Stimulated activated naive CD8-positive, alpha-beta T cell treated with anti-CD3 and anti-CD28 coated beads, Interleukin-15, amount 100 ng/mL, for 72 hours (primary cell): Measurements from ENCODE around the gene SNAP47.

Source experiments
- ATAC-seq: fragments of 150-1000 bp; cut with Tn5 transposase; 2 replicates; pipeline ENCODE4 v1.10.0; 2021; ENCODE audit warnings: mild to moderate bottlenecking, moderate library complexity
- DNase-seq, 2 donors: peaks; one replicate each; pipeline ENCODE4 v3.0.0; 2021 to 2022
- H3K27ac Mint-ChIP-seq, 2 donors: one replicate each; pipeline ENCODE4 v1.8.0; 2022; ENCODE audit warnings: mild to moderate bottlenecking in 2 of 2, mixed read lengths in 2 of 2, moderate library complexity in 2 of 2
- H3K27me3 Mint-ChIP-seq: one replicate; pipeline ENCODE4 v1.8.0; 2022; ENCODE audit warnings: mixed read lengths
- H3K4me1 Mint-ChIP-seq: one replicate; pipeline ENCODE4 v1.8.0; 2022; ENCODE audit warnings: mild to moderate bottlenecking, mixed read lengths
- H3K4me3 Mint-ChIP-seq, 2 donors: one replicate each; pipeline ENCODE4 v1.8.0; 2022; ENCODE audit warnings: mild to moderate bottlenecking in 2 of 2, mixed read lengths in 2 of 2, moderate library complexity in 1 of 2
- H3K9me3 Mint-ChIP-seq, 2 donors: one replicate each; pipeline ENCODE4 v1.8.0; 2022; ENCODE audit warnings: mixed read lengths in 2 of 2

The SNAP47 gene

GRCh38 chr1:227790868-227791267 is 55.6 kb downstream of the SNAP47 start:
- no peaks in the 10 kb centered on the region for H3K9me3 Mint-ChIP-seq
- ATAC-seq: no peak
- peaks cover 16% of the 10 kb centered on the region for H3K27me3 Mint-ChIP-seq
- no peak overlapping the region for H3K4me3 Mint-ChIP-seq
- H3K27ac Mint-ChIP-seq: no peak overlapping the region
- no peak for DNase-seq
- peaks cover 31% of the 10 kb centered on the region for H3K4me1 Mint-ChIP-seq

- peaks cover 9% of the 10 kb centered on the region for H3K27me3 Mint-ChIP-seq
- H3K4me1 Mint-ChIP-seq: peaks cover 24% of the 10 kb centered on the region
- H3K27ac Mint-ChIP-seq: no peak overlapping the region
- no peak for ATAC-seq
- DNase-seq: no peak
- no peaks in the 10 kb centered on the region for H3K9me3 Mint-ChIP-seq
- H3K4me3 Mint-ChIP-seq: no peak overlapping the region
Measured at GRCh38 chr1:227791425-227792143, 56.3 kb downstream of the SNAP47 start.

- DNase-seq (no peak), ATAC-seq (no peak)
- peaks cover under 1% of the 10 kb centered on the region for H3K27me3 Mint-ChIP-seq
- H3K27ac Mint-ChIP-seq: no peak overlapping the region
- H3K4me1 Mint-ChIP-seq: peaks cover 15% of the 10 kb centered on the region
- H3K4me3 Mint-ChIP-seq: no peak overlapping the region
- no peaks in the 10 kb centered on the region for H3K9me3 Mint-ChIP-seq
Measured at GRCh38 chr1:227792216-227793078, 57.2 kb downstream of the SNAP47 start.

GRCh38 chr1:227793079-227793947 is 58.1 kb downstream of the SNAP47 start:
- Mint-ChIP-seq H3K9me3 (no peaks in the 10 kb centered on the region), H3K4me1 (peaks cover 12% of the 10 kb centered on the region), H3K4me3 (no peak overlapping the region), H3K27me3 (no peaks in the 10 kb centered on the region), H3K27ac (no peak overlapping the region)
- no peak for ATAC-seq
- DNase-seq: no peak

GRCh38 chr1:227793948-227794816 is 58.9 kb downstream of the SNAP47 start:
- Mint-ChIP-seq H3K9me3 (no peaks in the 10 kb centered on the region), H3K27ac (no peak overlapping the region), H3K27me3 (no peaks in the 10 kb centered on the region), H3K4me1 (peaks cover 4% of the 10 kb centered on the region), H3K4me3 (no peak overlapping the region)
- ATAC-seq: peak; percentile 18
- DNase-seq: no peak

GRCh38 chr1:227794817-227795192 is 59.6 kb downstream of the SNAP47 start:
- no peak overlapping the region for H3K27ac Mint-ChIP-seq
- DNase-seq (no peak), ATAC-seq (peak; percentile 8)
- no peaks in the 10 kb centered on the region for H3K27me3 Mint-ChIP-seq
- no peaks in the 10 kb centered on the region for H3K4me1 Mint-ChIP-seq
- H3K4me3 Mint-ChIP-seq: no peak overlapping the region
- no peaks in the 10 kb centered on the region for H3K9me3 Mint-ChIP-seq

- H3K27me3 Mint-ChIP-seq: no peaks in the 10 kb centered on the region
- no peaks in the 10 kb centered on the region for H3K9me3 Mint-ChIP-seq
- DNase-seq (no peak), ATAC-seq (no peak)
- no peak overlapping the region for H3K4me3 Mint-ChIP-seq
- H3K4me1 Mint-ChIP-seq: no peaks in the 10 kb centered on the region
- no peak overlapping the region for H3K27ac Mint-ChIP-seq
Measured at GRCh38 chr1:227795732-227796131, 60.5 kb downstream of the SNAP47 start.

- Mint-ChIP-seq H3K4me1 (no peaks in the 10 kb centered on the region), H3K27ac (no peak overlapping the region)
- no peak for DNase-seq
Measured at GRCh38 chr1:227796359-227796915, 61.2 kb downstream of the SNAP47 start.

GRCh38 chr1:227797144-227797543 is 61.9 kb downstream of the SNAP47 start:
- ATAC-seq: no peak
- H3K4me3 Mint-ChIP-seq: no peak overlapping the region
- no peaks in the 10 kb centered on the region for H3K9me3 Mint-ChIP-seq
- H3K27me3 Mint-ChIP-seq: no peaks in the 10 kb centered on the region
- no peaks in the 10 kb centered on the region for H3K4me1 Mint-ChIP-seq
- no peak overlapping the region for H3K27ac Mint-ChIP-seq
- no peak for DNase-seq

More at GRCh38 chr1:227796359-227796915, 61.2 kb downstream of the SNAP47 start:
- Mint-ChIP-seq H3K27me3 (no peaks in the 10 kb centered on the region), H3K9me3 (no peaks in the 10 kb centered on the region), H3K4me3 (no peak overlapping the region)
- ATAC-seq: no peak

- Mint-ChIP-seq H3K27ac (peak overlapping the region in 1 of 2 donors; percentile 9), H3K4me1 (no peaks in the 10 kb centered on the region), H3K27me3 (no peaks in the 10 kb centered on the region), H3K4me3 (no peak overlapping the region), H3K9me3 (no peaks in the 10 kb centered on the region)
- DNase-seq (no peak), ATAC-seq (no peak)
Measured at GRCh38 chr1:227797625-227798024, 62.4 kb downstream of the SNAP47 start.

GRCh38 chr1:227798078-227798802 is 63.0 kb downstream of the SNAP47 start:
- H3K4me1 Mint-ChIP-seq: no peaks in the 10 kb centered on the region
- H3K27ac Mint-ChIP-seq: peak overlapping the region in 1 of 2 donors; percentile 9
- H3K4me3 Mint-ChIP-seq: no peak overlapping the region
- H3K9me3 Mint-ChIP-seq: no peaks in the 10 kb centered on the region
- ATAC-seq (no peak), DNase-seq (no peak)
- no peaks in the 10 kb centered on the region for H3K27me3 Mint-ChIP-seq

- H3K27me3 Mint-ChIP-seq: no peaks in the 10 kb centered on the region
- H3K4me3 Mint-ChIP-seq: no peak overlapping the region
- ATAC-seq (no peak), DNase-seq (no peak)
- H3K27ac Mint-ChIP-seq: no peak overlapping the region
- H3K4me1 Mint-ChIP-seq: no peaks in the 10 kb centered on the region
- H3K9me3 Mint-ChIP-seq: peaks cover 0 to 6% of the 10 kb centered on the region in 2 donors
Measured at GRCh38 chr1:227799756-227800155, 64.5 kb downstream of the SNAP47 start.

GRCh38 chr1:227803933-227804332 is 68.7 kb downstream of the SNAP47 start:
- H3K27ac Mint-ChIP-seq: no peak overlapping the region
- H3K4me1 Mint-ChIP-seq: peaks cover 10% of the 10 kb centered on the region
- no peak overlapping the region for H3K4me3 Mint-ChIP-seq
- peaks cover 6 to 9% of the 10 kb centered on the region in 2 donors for H3K9me3 Mint-ChIP-seq
- no peaks in the 10 kb centered on the region for H3K27me3 Mint-ChIP-seq
- ATAC-seq (no peak), DNase-seq (no peak)

GRCh38 chr1:227805606-227806197 is 70.5 kb downstream of the SNAP47 start:
- DNase-seq: no peak
- H3K27ac Mint-ChIP-seq: no peak overlapping the region
- no peak overlapping the region for H3K4me3 Mint-ChIP-seq
- no peak for ATAC-seq
- H3K27me3 Mint-ChIP-seq: no peaks in the 10 kb centered on the region
- peaks cover 9 to 14% of the 10 kb centered on the region in 2 donors for H3K9me3 Mint-ChIP-seq
- H3K4me1 Mint-ChIP-seq: peaks cover 14% of the 10 kb centered on the region
